Measurements from ENCODE around the gene PDIA2. TPM values are rescaled to one million over a fixed set of nuclear protein-coding genes. Genes with fewer than 3 reads are reported as not detected.

Gene PDIA2
- total and polyA plus RNA-seq, 4 donors = 0.03 to 0.09 TPM; not detected in 2

DNA sequence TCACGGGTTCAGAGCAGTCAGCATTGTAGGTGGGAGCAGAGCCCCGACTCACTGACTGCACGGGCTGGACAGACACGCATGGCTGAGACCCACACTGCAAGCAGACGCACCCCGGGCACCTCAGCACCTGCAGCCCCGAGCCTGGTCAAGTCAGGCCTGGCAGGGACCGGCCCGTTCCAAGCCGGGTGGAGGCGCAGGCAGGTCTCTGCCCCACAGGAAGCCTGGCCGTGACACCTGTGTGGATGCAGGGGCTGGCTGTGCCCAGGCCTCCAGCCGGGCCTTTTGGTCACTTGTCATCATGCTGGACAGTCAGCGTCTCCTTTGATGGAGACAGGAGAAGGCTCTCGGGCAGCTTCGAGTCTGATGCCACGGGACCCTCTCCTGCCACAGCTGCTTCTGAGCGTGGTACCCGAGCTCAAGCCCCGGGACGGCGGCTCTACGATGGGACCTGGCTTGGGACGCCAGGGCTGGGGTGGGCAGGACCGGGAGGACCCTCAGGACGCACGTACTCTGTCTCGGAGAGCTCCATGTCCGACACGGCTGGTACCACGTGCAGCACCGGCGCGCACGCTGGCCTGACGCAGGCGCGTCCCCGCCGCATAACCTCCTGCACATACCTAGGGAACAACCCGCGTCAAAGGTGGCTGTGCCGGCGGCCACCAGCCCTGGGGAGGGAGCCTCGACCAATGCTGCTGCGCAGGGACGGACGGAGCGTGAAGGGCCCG is 7.9 kb downstream of the PDIA2 start:
- H3K36me3 ChIP-seq (ENCODE audit: control insufficient read depth in 4 of 4, insufficient read depth in 3 of 4, low read depth in 1 of 4, low read length in 3 of 4) = peaks cover 0 to 46% (median 9%) of the 10 kb centered on the region in 4 donors

More for the DNA sequence above, 7.9 kb downstream of the PDIA2 start:
- Histone ChIP-seq H3K4me1 (ENCODE audit: control insufficient read depth in 4 of 4, insufficient read depth in 4 of 4, low read length in 3 of 4) (no peaks in the 10 kb centered on the region), H3K27me3 (ENCODE audit: control insufficient read depth in 4 of 4, insufficient read depth in 4 of 4, low read length in 3 of 4) (no peaks in the 10 kb centered on the region), H3K9me3 (ENCODE audit: control insufficient read depth in 4 of 4, low read length in 3 of 4) (no peaks in the 10 kb centered on the region), H3K4me3 (ENCODE audit: low read depth in 1 of 3, low read length in 3 of 3) (no peak overlapping the region), H3K9ac (ENCODE audit: low read depth in 1 of 2, low read length in 2 of 2) (no peak overlapping the region), H3K27ac (ENCODE audit: low read depth in 1 of 2, low read length in 2 of 2) (no peak overlapping the region)
- WGBS = 96% methylated on average over 50 of the region's 50 CpGs
- DNase-seq (ENCODE audit: low spot score) = no peak
- TF ChIP-seq SP1 (IDR thresholded peaks at IDR 0.05) = no peak
- TF ChIP-seq RAD21 (IDR thresholded peaks at IDR 0.05) = no peak
- TF ChIP-seq HNF4A (conservative IDR thresholded peaks at IDR 0.05) = no peak
- TF ChIP-seq HNF4G (IDR thresholded peaks at IDR 0.05) = no peak
- TF ChIP-seq, protein P1, sequence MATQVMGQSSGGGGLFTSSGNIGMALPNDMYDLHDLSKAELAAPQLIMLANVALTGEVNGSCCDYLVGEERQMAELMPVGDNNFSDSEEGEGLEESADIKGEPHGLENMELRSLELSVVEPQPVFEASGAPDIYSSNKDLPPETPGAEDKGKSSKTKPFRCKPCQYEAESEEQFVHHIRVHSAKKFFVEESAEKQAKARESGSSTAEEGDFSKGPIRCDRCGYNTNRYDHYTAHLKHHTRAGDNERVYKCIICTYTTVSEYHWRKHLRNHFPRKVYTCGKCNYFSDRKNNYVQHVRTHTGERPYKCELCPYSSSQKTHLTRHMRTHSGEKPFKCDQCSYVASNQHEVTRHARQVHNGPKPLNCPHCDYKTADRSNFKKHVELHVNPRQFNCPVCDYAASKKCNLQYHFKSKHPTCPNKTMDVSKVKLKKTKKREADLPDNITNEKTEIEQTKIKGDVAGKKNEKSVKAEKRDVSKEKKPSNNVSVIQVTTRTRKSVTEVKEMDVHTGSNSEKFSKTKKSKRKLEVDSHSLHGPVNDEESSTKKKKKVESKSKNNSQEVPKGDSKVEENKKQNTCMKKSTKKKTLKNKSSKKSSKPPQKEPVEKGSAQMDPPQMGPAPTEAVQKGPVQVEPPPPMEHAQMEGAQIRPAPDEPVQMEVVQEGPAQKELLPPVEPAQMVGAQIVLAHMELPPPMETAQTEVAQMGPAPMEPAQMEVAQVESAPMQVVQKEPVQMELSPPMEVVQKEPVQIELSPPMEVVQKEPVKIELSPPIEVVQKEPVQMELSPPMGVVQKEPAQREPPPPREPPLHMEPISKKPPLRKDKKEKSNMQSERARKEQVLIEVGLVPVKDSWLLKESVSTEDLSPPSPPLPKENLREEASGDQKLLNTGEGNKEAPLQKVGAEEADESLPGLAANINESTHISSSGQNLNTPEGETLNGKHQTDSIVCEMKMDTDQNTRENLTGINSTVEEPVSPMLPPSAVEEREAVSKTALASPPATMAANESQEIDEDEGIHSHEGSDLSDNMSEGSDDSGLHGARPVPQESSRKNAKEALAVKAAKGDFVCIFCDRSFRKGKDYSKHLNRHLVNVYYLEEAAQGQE (IDR thresholded peaks at IDR 0.05) = no peak
- TF ChIP-seq EGR1 (IDR thresholded peaks at IDR 0.05; ENCODE audit: low read depth in 2 of 2) = no peak
- TF ChIP-seq, protein P2, sequence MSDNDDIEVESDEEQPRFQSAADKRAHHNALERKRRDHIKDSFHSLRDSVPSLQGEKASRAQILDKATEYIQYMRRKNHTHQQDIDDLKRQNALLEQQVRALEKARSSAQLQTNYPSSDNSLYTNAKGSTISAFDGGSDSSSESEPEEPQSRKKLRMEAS (IDR thresholded peaks at IDR 0.05) = no peak
- TF ChIP-seq FOXA1 (IDR thresholded peaks at IDR 0.05) = no peak
- TF ChIP-seq, protein P3, sequence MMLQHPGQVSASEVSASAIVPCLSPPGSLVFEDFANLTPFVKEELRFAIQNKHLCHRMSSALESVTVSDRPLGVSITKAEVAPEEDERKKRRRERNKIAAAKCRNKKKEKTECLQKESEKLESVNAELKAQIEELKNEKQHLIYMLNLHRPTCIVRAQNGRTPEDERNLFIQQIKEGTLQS (IDR thresholded peaks at IDR 0.05) = no peak
- TF ChIP-seq GABPA (IDR thresholded peaks at IDR 0.05 in 1 of 2, conservative IDR thresholded peaks at IDR 0.05 in 1 of 2) = no peak
- TF ChIP-seq NR2F2 (IDR thresholded peaks at IDR 0.05) = no peak
- no peak for TF ChIP-seq RXRA (IDR thresholded peaks at IDR 0.05)
- TF ChIP-seq, protein P4, sequence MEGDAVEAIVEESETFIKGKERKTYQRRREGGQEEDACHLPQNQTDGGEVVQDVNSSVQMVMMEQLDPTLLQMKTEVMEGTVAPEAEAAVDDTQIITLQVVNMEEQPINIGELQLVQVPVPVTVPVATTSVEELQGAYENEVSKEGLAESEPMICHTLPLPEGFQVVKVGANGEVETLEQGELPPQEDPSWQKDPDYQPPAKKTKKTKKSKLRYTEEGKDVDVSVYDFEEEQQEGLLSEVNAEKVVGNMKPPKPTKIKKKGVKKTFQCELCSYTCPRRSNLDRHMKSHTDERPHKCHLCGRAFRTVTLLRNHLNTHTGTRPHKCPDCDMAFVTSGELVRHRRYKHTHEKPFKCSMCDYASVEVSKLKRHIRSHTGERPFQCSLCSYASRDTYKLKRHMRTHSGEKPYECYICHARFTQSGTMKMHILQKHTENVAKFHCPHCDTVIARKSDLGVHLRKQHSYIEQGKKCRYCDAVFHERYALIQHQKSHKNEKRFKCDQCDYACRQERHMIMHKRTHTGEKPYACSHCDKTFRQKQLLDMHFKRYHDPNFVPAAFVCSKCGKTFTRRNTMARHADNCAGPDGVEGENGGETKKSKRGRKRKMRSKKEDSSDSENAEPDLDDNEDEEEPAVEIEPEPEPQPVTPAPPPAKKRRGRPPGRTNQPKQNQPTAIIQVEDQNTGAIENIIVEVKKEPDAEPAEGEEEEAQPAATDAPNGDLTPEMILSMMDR (IDR thresholded peaks at IDR 0.05; ENCODE audit: low read depth, low read length, missing input control) = no peak
- TF ChIP-seq YY1 (IDR thresholded peaks at IDR 0.05) = no peak
- TF ChIP-seq, protein P5, sequence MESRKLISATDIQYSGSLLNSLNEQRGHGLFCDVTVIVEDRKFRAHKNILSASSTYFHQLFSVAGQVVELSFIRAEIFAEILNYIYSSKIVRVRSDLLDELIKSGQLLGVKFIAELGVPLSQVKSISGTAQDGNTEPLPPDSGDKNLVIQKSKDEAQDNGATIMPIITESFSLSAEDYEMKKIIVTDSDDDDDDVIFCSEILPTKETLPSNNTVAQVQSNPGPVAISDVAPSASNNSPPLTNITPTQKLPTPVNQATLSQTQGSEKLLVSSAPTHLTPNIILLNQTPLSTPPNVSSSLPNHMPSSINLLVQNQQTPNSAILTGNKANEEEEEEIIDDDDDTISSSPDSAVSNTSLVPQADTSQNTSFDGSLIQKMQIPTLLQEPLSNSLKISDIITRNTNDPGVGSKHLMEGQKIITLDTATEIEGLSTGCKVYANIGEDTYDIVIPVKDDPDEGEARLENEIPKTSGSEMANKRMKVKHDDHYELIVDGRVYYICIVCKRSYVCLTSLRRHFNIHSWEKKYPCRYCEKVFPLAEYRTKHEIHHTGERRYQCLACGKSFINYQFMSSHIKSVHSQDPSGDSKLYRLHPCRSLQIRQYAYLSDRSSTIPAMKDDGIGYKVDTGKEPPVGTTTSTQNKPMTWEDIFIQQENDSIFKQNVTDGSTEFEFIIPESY (IDR thresholded peaks at IDR 0.05) = no peak
- no peak for TF ChIP-seq JUND (IDR thresholded peaks at IDR 0.05)
- no peak for TF ChIP-seq FOXA2 (IDR thresholded peaks at IDR 0.05)
- no peak for TF ChIP-seq TAF1 (conservative IDR thresholded peaks at IDR 0.05)
